GM19240 (cell line): ENCODE results near the gene MGST2.
"Not testable (repeated sequence)": the region's sequence is repeated elsewhere in the genome, so short reads cannot be mapped to it uniquely, and the experiment has no call there.

Source experiments
- DNase-seq: peaks from one replicate; pipeline ENCODE4 v3.0.0; 2011; ENCODE audit warnings: low spot score; ENCODE audit not compliant: insufficient read length

The MGST2 gene

GRCh38 chr4:139669890-139670289 lies 4.3 kb downstream of the MGST2 start:
- DNase-seq = no peak

GRCh38 chr4:139670775-139671174 lies 5.2 kb downstream of the MGST2 start:
- DNase-seq = no peak

- no peak for DNase-seq
These were observed 6.6 kb downstream of the MGST2 start for GRCh38 chr4:139672215-139672614.

- DNase-seq = no peak
These were observed 7.1 kb downstream of the MGST2 start for GRCh38 chr4:139672732-139673131.

GRCh38 chr4:139674875-139675550 lies 9.4 kb downstream of the MGST2 start:
- DNase-seq = no peak

- no peak for DNase-seq
These were observed 10.0 kb downstream of the MGST2 start for GRCh38 chr4:139675651-139676050.

GRCh38 chr4:139676365-139676764 lies 10.7 kb downstream of the MGST2 start:
- DNase-seq = no peak

GRCh38 chr4:139676913-139677585 lies 11.4 kb downstream of the MGST2 start:
- no peak for DNase-seq

- DNase-seq = no peak
These were observed 16.7 kb downstream of the MGST2 start for GRCh38 chr4:139682309-139682708.

GRCh38 chr4:139682741-139683151 lies 17.1 kb downstream of the MGST2 start:
- DNase-seq = no peak

- no peak for DNase-seq
These were observed 18.7 kb downstream of the MGST2 start for GRCh38 chr4:139684351-139684750.

- DNase-seq = no peak
These were observed 19.6 kb downstream of the MGST2 start for GRCh38 chr4:139685180-139685579.

- no peak for DNase-seq
These were observed 20.5 kb downstream of the MGST2 start for GRCh38 chr4:139686130-139686529.

GRCh38 chr4:139686988-139687387 lies 21.4 kb downstream of the MGST2 start:
- DNase-seq = no peak

- DNase-seq = no peak
These were observed 23.6 kb downstream of the MGST2 start for GRCh38 chr4:139689093-139689722.

GRCh38 chr4:139690419-139690818 lies 24.8 kb downstream of the MGST2 start:
- DNase-seq = no peak

GRCh38 chr4:139692309-139693012 lies 26.8 kb downstream of the MGST2 start:
- no peak for DNase-seq

GRCh38 chr4:139694522-139695107 lies 29.0 kb downstream of the MGST2 start:
- DNase-seq = no peak

GRCh38 chr4:139696491-139696890 lies 30.9 kb downstream of the MGST2 start:
- DNase-seq = no peak

- DNase-seq = not testable (repeated sequence)
These were observed 32.7 kb downstream of the MGST2 start for GRCh38 chr4:139698167-139698925.

GRCh38 chr4:139700568-139700967 lies 34.9 kb downstream of the MGST2 start:
- DNase-seq = no peak
